ENCODE data around the gene SERHL2. TPM values are rescaled to one million over a fixed set of nuclear protein-coding genes. Genes with fewer than 3 reads are reported as not detected.
"Not testable (repeated sequence)": the region's sequence is repeated elsewhere in the genome, so short reads cannot be mapped to it uniquely, and the experiment has no call there.

SERHL2 gene
- total and polyA plus RNA-seq, 2 experiments from 2014 or later = 1.5 to 2.1 TPM

GRCh38 chr22:42548126-42548525 lies 5.6 kb upstream of the SERHL2 start:
- Histone ChIP-seq H2AFZ (peak overlapping the region; percentile 95; the same call in 1 of the 2 replicates), H3K27ac (ENCODE audit: low read depth) (peak overlapping the region; percentile 18; the same call in 1 of the 2 replicates), H3F3A (replicated peaks; ENCODE audit: low read depth) (peaks cover 24% of the 10 kb centered on the region), H3K4me1 (ENCODE audit: insufficient read depth) (peaks cover 18% of the 10 kb centered on the region)
- not testable (repeated sequence) for H3K4me2 ChIP-seq; DNase-seq (ENCODE audit: low spot score); ATAC-seq; H3K4me1 Mint-ChIP-seq; H3K4me3 Mint-ChIP-seq; H3K79me2 ChIP-seq (replicated peaks; ENCODE audit: insufficient read depth); H3K27me3 ChIP-seq (ENCODE audit: insufficient read depth); H3K27ac Mint-ChIP-seq; H3K4me3 ChIP-seq; H3K9me2 ChIP-seq (ENCODE audit: insufficient read depth); H4K20me1 ChIP-seq (replicated peaks; ENCODE audit: insufficient read depth); H3K36me3 ChIP-seq (ENCODE audit: insufficient read depth)
- H3K36me3 Mint-ChIP-seq (ENCODE audit: low read depth) = peaks cover 12% of the 10 kb centered on the region; the same call in 2 of the 3 replicates
- peaks cover 17% of the 10 kb centered on the region for H3K9me3 Mint-ChIP-seq
- H3K27me3 Mint-ChIP-seq (ENCODE audit: insufficient read depth, low read depth, poor library complexity) = peaks cover 29% of the 10 kb centered on the region

DNA sequence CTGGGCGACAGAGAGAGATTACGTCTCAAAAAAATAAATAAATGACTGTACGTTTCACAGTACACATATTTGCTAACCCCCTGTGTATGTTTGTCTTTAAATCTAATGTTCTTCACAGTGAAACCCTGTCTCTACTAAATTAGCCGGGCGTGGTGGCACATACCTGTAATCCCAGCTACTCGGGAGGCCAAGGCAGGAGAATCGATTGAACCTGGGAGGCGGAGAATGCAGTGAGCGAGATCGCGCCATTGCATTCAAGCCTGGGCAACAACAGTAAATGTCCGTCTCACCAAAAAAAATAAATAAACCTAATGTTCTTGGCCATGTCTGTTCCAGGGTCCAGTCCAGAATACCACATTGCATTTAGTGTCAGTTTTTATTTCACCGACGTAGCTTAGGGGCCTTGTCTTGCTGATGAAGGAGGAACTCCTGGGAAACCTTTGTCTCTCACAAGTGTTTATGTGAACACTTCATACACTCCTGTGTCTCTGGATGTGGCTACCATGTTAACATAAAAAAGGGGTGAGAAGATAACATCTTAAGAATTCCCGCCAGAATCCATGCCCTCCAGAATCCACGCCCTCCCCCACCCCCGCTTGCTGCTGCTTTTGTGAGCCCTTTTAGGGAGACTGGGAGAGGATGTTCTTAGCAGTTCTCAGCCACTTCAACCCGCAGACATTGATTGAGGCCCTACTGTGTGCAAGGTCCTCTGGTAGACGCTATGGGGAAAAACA lies 5.0 kb upstream of the SERHL2 start:
- no peaks in the 10 kb centered on the region for H4K20me1 ChIP-seq (replicated peaks; ENCODE audit: insufficient read depth)
- H3K27ac ChIP-seq (ENCODE audit: low read depth) = peak overlapping the region; percentile 18; the same call in 1 of the 2 replicates
- no peak overlapping the region for H3K4me3 ChIP-seq
- peak overlapping the region; percentile 95 for H2AFZ ChIP-seq
- no peaks in the 10 kb centered on the region; the same call in 1 of the 2 replicates for H3K36me3 ChIP-seq (ENCODE audit: insufficient read depth)
- no peaks in the 10 kb centered on the region for H3K9me2 ChIP-seq (ENCODE audit: insufficient read depth)
- peak overlapping the region; percentile 63 for H3K4me2 ChIP-seq
- DNase-seq (ENCODE audit: low spot score) (peak; percentile 58), ATAC-seq (no peak)
- Mint-ChIP-seq H3K4me1 (peaks cover 9% of the 10 kb centered on the region), H3K27ac (no peak overlapping the region), H3K4me3 (no peak overlapping the region), H3K27me3 (ENCODE audit: insufficient read depth, low read depth, poor library complexity) (peaks cover 33% of the 10 kb centered on the region), H3K9me3 (peaks cover 17% of the 10 kb centered on the region), H3K36me3 (ENCODE audit: low read depth) (peaks cover 12% of the 10 kb centered on the region; the same call in 2 of the 3 replicates)
- H3F3A ChIP-seq (replicated peaks; ENCODE audit: low read depth) = peaks cover 26% of the 10 kb centered on the region
- H3K27me3 ChIP-seq (ENCODE audit: insufficient read depth) = peaks cover 13% of the 10 kb centered on the region
- no peaks in the 10 kb centered on the region for H3K79me2 ChIP-seq (replicated peaks; ENCODE audit: insufficient read depth)
- peaks cover 20% of the 10 kb centered on the region for H3K4me1 ChIP-seq (ENCODE audit: insufficient read depth)
- TF ChIP-seq NANOG (IDR thresholded peaks at IDR 0.05; ENCODE audit: borderline replicate concordance) (no peak), ZNF462 (CRISPR knock-in tag; IDR thresholded peaks at IDR 0.05) (no peak), ZNF331 (CRISPR knock-in tag; IDR thresholded peaks at IDR 0.05; ENCODE audit: low read depth) (no peak)

Data from GM23338 (cell line).